ENCODE data around the gene TRIM15. TPM values are rescaled to one million over a fixed set of nuclear protein-coding genes. Genes with fewer than 3 reads are reported as not detected.

Gene TRIM15
- total RNA-seq, 1 donor from 2014 or later, result not detected

GRCh38 chr6:30154709-30155519 lies 8.4 kb upstream of the TRIM15 start:
- H3K27me3 ChIP-seq (ENCODE audit: control insufficient read depth, insufficient read depth, low read length), result peaks cover 3% of the 10 kb centered on the region
- no peak for TF ChIP-seq CTCF (IDR thresholded peaks at IDR 0.05; ENCODE audit: insufficient read depth, low read length, poor library complexity, severe bottlenecking)
- peak; percentile 39 for DNase-seq (ENCODE audit: low read depth)
- H3K36me3 ChIP-seq (ENCODE audit: control insufficient read depth, insufficient read depth, low read length), result no peaks in the 10 kb centered on the region
- H3K4me3 ChIP-seq (ENCODE audit: low read depth, low read length), result no peak overlapping the region

GRCh38 chr6:30155520-30156261 lies 7.7 kb upstream of the TRIM15 start:
- peaks cover 3% of the 10 kb centered on the region for H3K27me3 ChIP-seq (ENCODE audit: control insufficient read depth, insufficient read depth, low read length)
- TF ChIP-seq CTCF (IDR thresholded peaks at IDR 0.05; ENCODE audit: insufficient read depth, low read length, poor library complexity, severe bottlenecking), result no peak
- DNase-seq (ENCODE audit: low read depth), result no peak
- no peak overlapping the region for H3K4me3 ChIP-seq (ENCODE audit: low read depth, low read length)
- H3K36me3 ChIP-seq (ENCODE audit: control insufficient read depth, insufficient read depth, low read length), result no peaks in the 10 kb centered on the region

- TF ChIP-seq CTCF (IDR thresholded peaks at IDR 0.05; ENCODE audit: insufficient read depth, low read length, poor library complexity, severe bottlenecking), result no peak
- H3K27me3 ChIP-seq (ENCODE audit: control insufficient read depth, insufficient read depth, low read length), result peaks cover 3% of the 10 kb centered on the region
- H3K4me3 ChIP-seq (ENCODE audit: low read depth, low read length), result no peak overlapping the region
- no peaks in the 10 kb centered on the region for H3K36me3 ChIP-seq (ENCODE audit: control insufficient read depth, insufficient read depth, low read length)
- no peak for DNase-seq (ENCODE audit: low read depth)
These were observed 7.1 kb upstream of the TRIM15 start for GRCh38 chr6:30156262-30156599.

GRCh38 chr6:30156774-30157173 lies 6.6 kb upstream of the TRIM15 start:
- DNase-seq (ENCODE audit: low read depth), result no peak
- H3K4me3 ChIP-seq (ENCODE audit: low read depth, low read length), result no peak overlapping the region
- TF ChIP-seq CTCF (IDR thresholded peaks at IDR 0.05; ENCODE audit: insufficient read depth, low read length, poor library complexity, severe bottlenecking), result no peak
- peaks cover 3% of the 10 kb centered on the region for H3K27me3 ChIP-seq (ENCODE audit: control insufficient read depth, insufficient read depth, low read length)
- H3K36me3 ChIP-seq (ENCODE audit: control insufficient read depth, insufficient read depth, low read length), result no peaks in the 10 kb centered on the region

- no peak for DNase-seq (ENCODE audit: low read depth)
- peaks cover 3% of the 10 kb centered on the region for H3K27me3 ChIP-seq (ENCODE audit: control insufficient read depth, insufficient read depth, low read length)
- H3K36me3 ChIP-seq (ENCODE audit: control insufficient read depth, insufficient read depth, low read length), result no peaks in the 10 kb centered on the region
- H3K4me3 ChIP-seq (ENCODE audit: low read depth, low read length), result no peak overlapping the region
- TF ChIP-seq CTCF (IDR thresholded peaks at IDR 0.05; ENCODE audit: insufficient read depth, low read length, poor library complexity, severe bottlenecking), result no peak
These were observed 5.8 kb upstream of the TRIM15 start for GRCh38 chr6:30157581-30157980.
